ENCODE results near the gene ZSCAN4.

Gene ZSCAN4, protein sequence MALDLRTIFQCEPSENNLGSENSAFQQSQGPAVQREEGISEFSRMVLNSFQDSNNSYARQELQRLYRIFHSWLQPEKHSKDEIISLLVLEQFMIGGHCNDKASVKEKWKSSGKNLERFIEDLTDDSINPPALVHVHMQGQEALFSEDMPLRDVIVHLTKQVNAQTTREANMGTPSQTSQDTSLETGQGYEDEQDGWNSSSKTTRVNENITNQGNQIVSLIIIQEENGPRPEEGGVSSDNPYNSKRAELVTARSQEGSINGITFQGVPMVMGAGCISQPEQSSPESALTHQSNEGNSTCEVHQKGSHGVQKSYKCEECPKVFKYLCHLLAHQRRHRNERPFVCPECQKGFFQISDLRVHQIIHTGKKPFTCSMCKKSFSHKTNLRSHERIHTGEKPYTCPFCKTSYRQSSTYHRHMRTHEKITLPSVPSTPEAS

GRCh38 chr19:57668635-57669034 lies at the start of gene ZSCAN4:
Gene ZSCAN4 (plus strand): TSS chr19:57668935. CDS start chr19:57676146, 7,211 bp downstream.
- no peak for DNase-seq (ENCODE audit: low read depth in 2 of 2)

- DNase-seq (ENCODE audit: low read depth in 2 of 2) = no peak
These were observed 47.9 kb upstream of the ZSCAN4 start for GRCh38 chr19:57620673-57621348.

- DNase-seq (ENCODE audit: low read depth in 2 of 2) = no peak
These were observed 45.6 kb upstream of the ZSCAN4 start for GRCh38 chr19:57623091-57623490.

- peak; percentile 71 to 76 for DNase-seq (ENCODE audit: low read depth in 2 of 2)
These were observed 35.5 kb upstream of the ZSCAN4 start, which contains the start of gene ZNF211 for GRCh38 chr19:57632987-57633831. Gene ZNF211 (plus strand): TSS chr19:57633168. CDS start chr19:57633347, 179 bp downstream.

DNA sequence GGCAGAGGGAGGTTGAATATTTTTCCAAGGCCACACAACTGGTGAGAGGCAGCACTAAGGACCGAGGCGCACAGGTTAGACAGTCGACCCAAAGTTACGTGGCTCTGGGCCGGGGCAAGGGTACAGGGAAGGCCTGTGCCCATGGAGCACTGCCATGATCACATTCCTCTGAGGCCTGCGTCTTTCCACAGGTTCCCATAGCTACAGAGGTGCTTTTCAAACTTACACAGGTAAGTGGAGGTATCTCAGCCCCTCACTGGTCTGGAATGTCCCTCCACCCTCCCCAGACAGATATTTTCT lies 35.0 kb upstream of the ZSCAN4 start:
- DNase-seq (ENCODE audit: low read depth in 2 of 2) = no peak

GRCh38 chr19:57637379-57637778 lies 31.4 kb upstream of the ZSCAN4 start:
- DNase-seq (ENCODE audit: low read depth in 2 of 2) = no peak

DNA sequence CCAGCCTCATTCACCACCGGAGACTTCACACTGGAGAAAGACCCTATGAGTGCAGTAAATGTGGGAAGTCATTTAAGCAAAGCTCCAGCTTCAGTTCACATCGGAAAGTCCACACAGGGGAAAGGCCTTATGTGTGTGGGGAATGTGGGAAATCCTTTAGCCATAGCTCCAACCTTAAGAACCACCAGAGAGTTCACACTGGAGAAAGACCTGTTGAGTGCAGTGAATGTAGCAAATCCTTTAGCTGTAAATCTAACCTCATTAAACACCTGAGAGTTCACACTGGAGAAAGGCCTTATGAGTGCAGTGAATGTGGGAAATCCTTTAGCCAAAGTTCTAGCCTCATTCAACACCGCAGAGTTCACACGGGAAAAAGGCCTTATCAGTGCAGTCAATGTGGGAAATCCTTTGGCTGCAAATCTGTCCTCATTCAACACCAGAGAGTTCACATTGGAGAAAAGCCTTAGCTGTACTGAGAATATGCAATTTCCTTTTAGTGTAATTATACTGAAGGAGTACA lies 27.0 kb upstream of the ZSCAN4 start:
- DNase-seq (ENCODE audit: low read depth in 2 of 2) = no peak

- DNase-seq (ENCODE audit: low read depth in 2 of 2) = no peak
These were observed 26.2 kb upstream of the ZSCAN4 start for GRCh38 chr19:57642396-57643046.

DNA sequence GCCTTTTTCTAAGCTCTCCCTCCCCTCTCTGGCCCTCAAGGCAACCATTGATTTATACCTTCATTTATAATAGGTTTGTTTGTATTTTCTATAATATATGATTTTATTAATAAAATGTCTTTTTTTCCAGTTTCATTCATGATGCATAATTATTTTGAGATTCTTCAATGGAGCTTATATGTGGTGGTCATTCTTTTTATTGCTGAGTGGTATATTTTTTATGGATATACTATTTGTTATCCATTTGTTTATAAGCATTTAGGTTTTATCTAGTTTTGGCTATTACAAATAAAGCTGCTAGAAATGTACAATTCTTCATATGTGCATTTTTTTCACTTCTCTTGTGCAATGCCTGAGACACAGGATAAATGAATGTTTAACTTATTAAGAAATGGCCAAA lies 25.0 kb upstream of the ZSCAN4 start:
- no peak for DNase-seq (ENCODE audit: low read depth in 2 of 2)

DNA sequence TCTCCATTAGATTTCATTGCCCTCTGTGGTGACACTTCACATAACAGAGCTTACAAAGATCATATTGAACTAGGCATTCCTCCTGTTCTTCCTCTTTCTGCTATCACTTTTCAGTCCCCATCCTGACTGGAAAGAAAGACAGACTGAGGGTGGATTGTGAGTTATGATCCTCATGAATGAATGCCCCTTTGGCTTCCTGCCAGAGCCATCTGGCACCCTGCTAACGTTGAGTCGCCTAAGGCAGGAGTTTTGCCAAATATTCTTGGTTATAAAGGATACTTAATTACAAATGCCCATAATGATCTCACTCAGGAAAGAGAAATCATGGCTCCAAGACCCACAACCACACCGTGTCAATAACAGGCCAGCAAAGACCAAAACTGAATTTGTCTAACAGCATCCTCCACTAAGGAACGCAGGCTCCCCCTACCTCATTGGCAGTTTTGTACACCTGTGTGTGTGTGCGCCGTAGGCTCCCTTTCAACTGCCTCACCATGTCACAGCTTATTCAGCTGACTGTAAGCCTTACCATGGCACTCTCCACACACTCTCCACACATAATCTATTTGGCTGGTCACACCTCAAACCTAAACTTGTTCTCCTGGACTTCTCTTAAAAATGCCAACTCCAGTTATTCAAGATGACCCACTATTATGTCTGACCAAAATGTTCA lies 20.3 kb upstream of the ZSCAN4 start:
- no peak for DNase-seq (ENCODE audit: low read depth in 2 of 2)

DNA sequence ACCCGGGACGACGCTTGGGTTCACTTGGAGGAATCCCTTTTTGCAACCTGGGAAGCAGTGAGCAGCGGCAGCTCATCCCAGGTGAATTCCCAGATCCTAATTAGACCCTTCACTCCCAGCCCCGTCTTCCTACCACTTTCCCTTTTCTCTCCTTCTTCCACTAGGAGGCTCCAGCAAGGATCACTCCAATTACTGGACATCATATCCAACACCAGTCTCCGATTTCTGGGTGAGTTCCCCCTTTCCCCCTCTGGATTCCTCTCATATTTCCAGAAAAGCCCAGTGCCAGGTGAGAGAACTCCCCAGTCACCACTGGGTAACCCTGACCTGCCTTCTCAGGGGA lies 17.1 kb upstream of the ZSCAN4 start:
- DNase-seq (ENCODE audit: low read depth in 2 of 2) = no peak

GRCh38 chr19:57653689-57654088 lies 15.0 kb upstream of the ZSCAN4 start:
- DNase-seq (ENCODE audit: low read depth in 2 of 2) = no peak

GRCh38 chr19:57655443-57655842 lies 13.3 kb upstream of the ZSCAN4 start:
- DNase-seq (ENCODE audit: low read depth in 2 of 2) = no peak

- no peak for DNase-seq (ENCODE audit: low read depth in 2 of 2)
These were observed 12.4 kb upstream of the ZSCAN4 start for GRCh38 chr19:57656346-57656745.

GRCh38 chr19:57664269-57665127 lies 4.2 kb upstream of the ZSCAN4 start:
- DNase-seq (ENCODE audit: low read depth in 2 of 2) = no peak

DNA sequence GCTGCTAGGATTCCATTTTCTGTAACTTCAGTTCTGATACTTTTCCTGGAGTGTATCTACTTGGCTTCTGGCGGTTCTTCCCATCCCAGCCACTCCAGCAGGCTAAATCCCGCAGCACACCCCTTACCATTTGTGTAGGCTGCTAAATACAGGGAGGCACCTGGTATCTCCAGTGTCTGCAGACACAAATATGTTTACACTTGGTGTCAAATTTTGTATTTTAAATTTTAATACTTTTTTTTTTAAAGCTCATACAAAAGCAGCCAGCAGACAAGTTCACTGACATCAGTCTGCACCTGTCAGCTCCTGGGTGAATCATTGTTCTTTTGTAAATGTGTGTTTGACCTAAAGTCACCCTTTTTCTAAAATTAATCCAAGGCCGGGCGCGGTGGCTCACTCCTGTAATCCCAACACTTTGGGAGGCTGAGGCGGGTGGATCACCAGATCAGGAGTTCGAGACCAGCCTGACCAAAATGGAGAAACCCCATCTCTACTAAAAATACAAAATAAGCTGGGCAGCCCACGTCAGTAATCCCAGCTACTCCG lies 3.4 kb upstream of the ZSCAN4 start:
- DNase-seq (ENCODE audit: low read depth in 2 of 2) = no peak

DNA sequence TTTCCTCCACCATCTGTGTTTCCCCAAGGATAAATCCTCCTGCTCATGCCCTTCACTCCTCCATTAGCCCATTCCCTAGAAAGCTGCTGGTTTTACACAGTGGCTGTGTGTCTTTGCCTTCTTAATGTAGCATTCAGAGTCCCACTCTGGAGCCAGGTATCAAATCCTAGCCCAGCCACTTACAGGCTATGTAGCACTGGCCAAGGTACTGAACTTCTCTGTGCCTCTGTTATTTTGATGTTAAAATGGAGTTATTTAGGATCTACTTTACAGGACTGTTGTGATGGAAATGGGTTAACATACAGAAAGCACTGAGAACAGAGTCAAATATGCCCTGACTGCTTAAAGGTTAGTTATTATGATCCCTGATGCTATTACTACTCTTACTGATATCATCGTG lies 1.5 kb upstream of the ZSCAN4 start:
- no peak for DNase-seq (ENCODE audit: low read depth in 2 of 2)

DNA sequence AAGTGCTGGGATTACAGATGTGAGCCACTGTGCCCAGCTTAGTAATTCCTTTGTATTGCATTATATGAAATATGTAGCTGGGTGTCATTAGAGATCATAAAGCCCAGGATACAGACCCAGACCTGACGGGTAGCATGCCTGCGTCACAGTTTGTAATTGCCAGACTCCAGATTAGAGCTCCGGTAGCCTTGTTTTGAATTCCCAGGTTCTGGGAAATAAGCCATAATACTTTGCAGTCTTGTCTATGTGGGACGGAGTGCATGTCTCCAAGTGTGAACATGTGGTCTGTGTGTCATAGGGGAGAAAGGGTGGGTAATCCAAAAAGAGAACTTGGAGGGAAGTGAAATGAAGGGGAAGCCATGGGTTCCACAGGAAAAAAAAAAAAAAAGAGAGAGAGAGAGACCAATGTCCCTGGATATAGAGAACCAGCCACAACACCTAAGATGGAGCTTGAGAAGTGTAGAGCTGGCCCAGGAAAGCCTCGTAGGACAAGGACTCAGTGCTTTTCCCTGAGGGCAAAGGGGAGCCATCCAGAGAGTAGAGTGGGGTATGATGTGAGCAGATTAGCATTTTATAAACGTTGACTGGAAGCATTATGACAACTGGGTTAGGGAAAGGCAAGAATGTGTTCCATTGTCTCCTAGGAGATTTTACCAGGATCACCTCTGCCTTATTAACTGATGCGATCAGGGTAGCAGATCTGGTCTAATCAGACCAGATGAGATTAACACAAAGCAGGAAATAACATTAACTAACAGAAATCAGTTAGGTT lies 2.6 kb downstream of the ZSCAN4 start:
- DNase-seq (ENCODE audit: low read depth in 2 of 2) = no peak

- no peak for DNase-seq (ENCODE audit: low read depth in 2 of 2)
These were observed 3.7 kb downstream of the ZSCAN4 start for GRCh38 chr19:57672466-57672865.

Measured in stimulated activated CD8-positive, alpha-beta memory T cell treated with anti-CD3 and anti-CD28 coated beads, Interleukin-15, amount 100 ng/mL, for 4 hours (primary cell).